Measurements from ENCODE around the gene ANP32A.

DNA sequence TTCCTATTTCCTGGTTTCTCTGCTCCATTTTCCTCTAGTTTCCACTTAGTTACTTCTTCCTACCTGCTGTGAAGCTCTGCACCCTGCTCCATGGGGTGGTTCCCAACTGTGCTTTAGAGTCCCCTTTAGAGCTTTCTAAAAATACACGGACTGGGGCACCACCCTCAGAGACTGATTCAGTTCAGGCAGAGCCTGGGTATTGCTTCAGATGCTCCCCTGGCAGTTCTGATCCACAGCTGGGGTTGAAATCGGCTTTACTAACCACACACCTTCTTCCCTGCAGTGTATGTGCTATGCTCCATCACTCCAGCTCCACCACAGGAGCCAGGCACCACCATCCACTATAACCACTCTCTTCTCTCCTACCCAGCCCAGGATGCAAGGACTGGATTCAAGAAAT is 12.6 kb downstream of the ANP32A start:
- TF ChIP-seq, protein P1, sequence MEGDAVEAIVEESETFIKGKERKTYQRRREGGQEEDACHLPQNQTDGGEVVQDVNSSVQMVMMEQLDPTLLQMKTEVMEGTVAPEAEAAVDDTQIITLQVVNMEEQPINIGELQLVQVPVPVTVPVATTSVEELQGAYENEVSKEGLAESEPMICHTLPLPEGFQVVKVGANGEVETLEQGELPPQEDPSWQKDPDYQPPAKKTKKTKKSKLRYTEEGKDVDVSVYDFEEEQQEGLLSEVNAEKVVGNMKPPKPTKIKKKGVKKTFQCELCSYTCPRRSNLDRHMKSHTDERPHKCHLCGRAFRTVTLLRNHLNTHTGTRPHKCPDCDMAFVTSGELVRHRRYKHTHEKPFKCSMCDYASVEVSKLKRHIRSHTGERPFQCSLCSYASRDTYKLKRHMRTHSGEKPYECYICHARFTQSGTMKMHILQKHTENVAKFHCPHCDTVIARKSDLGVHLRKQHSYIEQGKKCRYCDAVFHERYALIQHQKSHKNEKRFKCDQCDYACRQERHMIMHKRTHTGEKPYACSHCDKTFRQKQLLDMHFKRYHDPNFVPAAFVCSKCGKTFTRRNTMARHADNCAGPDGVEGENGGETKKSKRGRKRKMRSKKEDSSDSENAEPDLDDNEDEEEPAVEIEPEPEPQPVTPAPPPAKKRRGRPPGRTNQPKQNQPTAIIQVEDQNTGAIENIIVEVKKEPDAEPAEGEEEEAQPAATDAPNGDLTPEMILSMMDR (IDR thresholded peaks at IDR 0.05 in 4 of 5, conservative IDR thresholded peaks at IDR 0.05 in 1 of 5): no peak
- TF ChIP-seq POLR2A (IDR thresholded peaks at IDR 0.05): no peak
